ENCODE data around the gene ATP5PB.
A peak's percentile ranks its signal among the peaks of the same experiment; 100 is the strongest.

ATP5PB gene

DNA sequence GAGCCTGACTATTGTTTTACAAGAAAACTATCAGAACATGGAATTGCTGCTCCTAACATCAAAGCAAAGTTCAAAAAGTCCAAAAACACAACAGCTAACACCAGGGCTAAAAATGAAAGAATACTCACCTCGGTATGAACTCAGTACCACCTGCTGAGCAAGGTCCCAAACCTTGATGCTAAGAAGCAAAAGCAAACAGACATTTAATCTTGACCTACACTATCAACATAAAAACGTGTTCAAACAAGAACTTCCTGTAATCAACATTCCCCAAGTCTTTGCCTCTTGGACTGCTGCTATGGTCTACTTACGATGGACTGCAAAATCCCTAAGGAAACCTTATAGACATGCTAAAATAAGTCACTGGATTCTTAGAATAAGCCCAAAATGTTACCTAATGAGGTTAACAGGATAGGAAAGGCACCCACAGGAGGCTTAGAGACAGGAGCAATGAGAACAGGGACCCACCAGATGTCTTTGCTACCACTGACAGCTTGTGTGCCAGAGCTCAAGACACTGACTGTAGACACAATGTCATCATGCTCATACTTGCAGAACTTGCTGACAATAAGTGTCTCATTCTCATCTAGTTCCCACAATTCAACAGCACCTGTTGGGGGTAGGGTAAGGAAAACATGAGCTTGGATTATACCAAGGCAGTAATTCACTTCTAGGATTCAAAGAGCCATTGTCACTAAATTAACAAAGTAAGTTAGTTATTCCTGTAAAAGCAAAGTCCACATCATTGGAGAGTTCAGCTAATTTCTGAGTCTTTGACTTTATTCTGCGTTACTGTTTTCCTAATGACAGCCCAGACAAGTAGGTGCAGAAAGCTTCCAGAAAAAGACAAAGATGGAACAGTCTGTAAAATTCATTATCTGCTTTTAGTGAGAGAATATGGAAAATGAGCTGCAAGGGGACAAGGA lies 2.0 kb upstream of the ATP5PB start:
- DNase-seq (ENCODE audit: low spot score) = no peak

DNA sequence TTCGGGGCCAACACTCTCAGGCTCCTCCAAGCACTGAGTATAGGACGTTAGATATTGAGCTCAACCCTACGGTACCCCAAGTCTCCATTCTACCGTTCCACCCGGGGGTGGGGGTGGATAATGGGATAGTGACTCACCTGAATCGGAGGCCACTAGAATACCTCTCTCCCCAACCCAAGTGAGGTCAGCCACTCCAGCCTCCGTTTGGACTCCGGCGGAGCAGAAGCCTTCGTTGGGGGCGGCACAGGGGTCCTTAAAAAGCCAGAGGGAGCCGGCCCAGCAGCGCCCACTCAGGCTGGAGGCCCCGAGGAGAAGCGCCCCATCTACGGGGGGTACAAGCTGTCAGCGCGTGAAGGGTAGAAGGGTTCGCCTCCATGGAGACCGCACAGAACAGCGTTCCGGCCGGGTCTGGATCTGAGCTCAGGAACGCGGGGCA lies 764 bp upstream of the ATP5PB start:
- DNase-seq (ENCODE audit: low spot score) = no peak

GRCh38 chr1:111449703-111450017 lies 396 bp downstream of the ATP5PB start:
- DNase-seq (ENCODE audit: low spot score) = no peak

GRCh38 chr1:111450185-111450584 lies 921 bp downstream of the ATP5PB start:
- no peak for DNase-seq (ENCODE audit: low spot score)

DNA sequence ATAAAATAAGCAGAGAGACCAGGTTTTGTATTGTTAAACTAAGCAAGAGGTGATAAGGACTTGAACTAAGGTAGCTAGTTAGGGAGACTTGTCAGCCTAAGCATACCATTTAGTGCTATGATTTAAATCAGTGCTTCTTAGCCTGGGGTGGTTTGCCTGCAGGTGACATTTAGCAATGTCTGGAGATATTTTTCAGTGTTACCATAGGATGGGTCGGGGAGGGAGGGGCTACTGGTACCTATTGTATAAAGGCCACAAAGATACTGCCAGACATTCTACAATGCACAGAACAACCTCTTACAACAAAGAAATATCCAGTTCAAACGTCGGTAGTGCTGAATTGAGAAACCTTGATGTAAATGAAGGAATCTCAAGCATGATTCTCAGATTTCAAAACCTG lies 3.3 kb downstream of the ATP5PB start:
- DNase-seq (ENCODE audit: low spot score) = no peak

GRCh38 chr1:111453706-111454105 lies 4.4 kb downstream of the ATP5PB start:
- no peak for DNase-seq (ENCODE audit: low spot score)

DNA sequence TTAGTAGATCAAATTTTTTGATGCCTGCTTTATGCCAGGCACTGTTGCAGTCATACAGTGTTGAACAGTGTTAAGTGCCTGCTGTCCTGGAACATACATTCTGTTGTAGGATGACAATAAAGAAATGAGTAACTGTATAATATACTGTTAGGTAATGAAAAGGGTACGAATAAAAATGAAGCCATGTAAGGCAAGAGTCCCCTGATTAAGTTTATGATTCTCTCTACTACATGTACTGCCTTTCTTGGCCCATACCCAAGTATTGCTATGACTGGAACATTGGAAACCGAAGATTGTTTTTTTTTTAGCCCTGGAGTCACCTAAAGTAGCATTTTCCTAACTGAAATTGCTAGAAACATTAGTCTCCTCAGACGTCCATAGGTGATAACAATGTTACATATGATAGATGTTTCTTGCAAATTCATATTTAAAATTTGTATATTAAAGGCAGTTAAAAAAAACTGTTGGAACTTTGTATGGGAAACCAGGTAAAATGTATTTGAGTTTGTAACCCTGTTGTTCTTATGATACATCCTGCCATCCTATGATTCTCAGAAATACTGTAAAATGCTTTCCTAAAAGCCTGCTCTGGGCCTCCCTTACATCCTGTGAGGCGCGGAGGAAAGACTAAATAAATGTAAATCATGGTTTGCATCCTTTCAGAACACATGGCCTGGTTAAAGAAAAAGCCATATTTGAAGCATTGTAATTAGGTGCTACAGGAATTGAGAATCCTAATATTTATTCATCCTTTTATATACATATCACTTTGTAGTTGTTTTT lies 5.8 kb downstream of the ATP5PB start:
- no peak for DNase-seq (ENCODE audit: low spot score)

DNA sequence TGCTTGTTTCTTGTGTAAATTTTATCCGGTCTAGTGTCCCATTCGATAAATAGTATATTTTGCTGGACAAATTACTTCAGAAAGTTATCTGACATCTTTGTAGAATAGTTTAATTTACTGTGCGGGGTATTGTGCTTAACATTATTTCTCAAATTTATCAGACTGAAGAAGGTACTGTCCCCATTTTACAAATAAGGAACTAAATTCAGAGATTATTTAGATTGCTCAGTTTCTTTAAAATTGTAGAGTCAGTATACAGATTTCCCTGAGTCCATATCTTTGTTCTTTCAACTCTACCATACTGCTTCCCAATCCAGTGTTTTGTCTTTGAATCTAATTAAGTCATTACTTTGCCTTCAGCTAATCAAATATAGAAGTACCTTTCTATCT lies 6.4 kb downstream of the ATP5PB start:
- DNase-seq (ENCODE audit: low spot score) = no peak

DNA sequence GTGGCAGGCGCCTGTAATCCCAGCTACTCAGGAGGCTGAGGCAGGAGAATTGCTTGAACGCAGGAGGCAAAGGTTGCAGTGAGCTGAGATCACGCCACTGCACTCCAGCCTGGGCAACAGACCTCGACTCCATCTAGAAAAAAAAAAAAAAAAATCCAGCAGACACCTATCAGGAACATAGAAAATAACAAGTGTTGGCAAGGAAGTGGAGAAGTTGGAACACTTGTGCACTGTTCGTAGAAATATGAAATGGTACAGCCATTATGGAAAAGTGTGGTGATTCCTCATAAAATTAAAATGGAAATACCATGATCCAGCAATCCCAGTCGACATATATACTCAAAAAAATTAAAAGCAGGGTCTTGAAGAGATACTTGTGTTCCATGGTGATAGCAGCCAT lies 12.5 kb downstream of the ATP5PB start:
- DNase-seq (ENCODE audit: low spot score) = no peak

DNA sequence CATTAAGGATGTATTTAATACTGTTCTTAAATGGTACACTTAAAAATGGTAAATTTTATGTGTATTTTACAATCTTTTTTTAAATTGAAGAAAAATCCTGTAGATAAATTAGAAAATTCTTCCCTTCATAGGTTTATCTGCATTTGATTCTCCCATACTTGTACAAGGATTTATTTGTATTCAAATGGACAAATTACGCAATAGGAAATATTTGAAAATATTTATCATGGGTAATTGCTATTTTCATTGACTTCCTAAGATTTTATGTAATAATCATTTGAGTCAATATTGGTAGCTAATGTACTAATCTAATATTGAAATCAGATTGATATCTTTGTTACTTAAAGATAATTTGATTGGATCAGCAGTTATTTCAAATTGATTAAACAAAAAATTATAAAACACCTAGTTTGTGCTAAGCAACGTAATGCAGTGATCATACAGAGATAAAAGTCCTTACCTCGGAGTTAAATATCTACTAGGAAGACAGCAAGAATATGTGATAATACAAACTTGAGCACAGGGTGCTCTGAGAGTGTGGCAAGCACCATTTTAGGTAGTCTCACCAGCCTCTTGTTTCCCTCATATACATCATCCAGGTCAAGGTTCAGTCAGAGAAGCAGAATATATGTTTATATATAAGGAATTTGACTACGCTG lies 13.2 kb downstream of the ATP5PB start:
- DNase-seq (ENCODE audit: low spot score) = no peak

- no peak for DNase-seq (ENCODE audit: low spot score)
Measured at GRCh38 chr1:111463029-111463683, 13.9 kb downstream of the ATP5PB start.

DNA sequence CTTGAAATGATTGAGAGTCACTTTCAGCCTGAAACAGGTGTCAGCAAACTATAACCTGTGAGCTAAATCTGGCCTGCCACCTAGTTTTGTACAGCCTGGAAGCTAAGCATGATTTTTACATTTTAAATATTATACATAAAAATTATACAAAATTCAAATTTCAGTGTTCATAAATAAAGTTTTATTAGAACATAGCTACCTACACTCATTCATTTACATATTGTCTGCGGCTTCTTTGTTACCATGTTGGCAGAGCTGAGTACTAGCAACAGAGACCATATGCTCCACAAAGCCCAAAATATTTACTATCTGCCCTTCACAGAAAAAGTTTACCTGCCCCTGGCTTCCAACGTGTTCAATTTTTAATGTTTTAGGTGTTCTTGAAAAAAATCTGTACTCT lies 16.5 kb downstream of the ATP5PB start:
- no peak for DNase-seq (ENCODE audit: low spot score)

DNA sequence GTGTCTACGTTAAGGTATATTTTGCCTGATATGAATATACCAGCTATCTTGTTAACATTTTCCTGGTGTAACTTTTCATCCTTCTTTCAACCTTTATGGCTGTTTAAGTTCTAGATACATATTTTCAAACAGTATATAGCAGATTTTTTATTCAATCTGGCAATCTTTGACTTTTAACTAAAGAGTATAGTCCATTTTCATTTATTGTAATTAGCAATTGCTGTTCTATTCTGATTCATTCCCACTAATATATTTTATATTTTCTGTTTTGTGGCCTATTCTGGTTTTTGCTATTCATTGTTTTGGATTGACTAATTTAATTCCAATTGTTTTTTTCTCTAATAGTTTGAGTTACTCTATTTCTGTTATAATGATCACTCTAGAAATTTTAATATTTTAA lies 17.2 kb downstream of the ATP5PB start:
- DNase-seq (ENCODE audit: low spot score) = no peak

DNA sequence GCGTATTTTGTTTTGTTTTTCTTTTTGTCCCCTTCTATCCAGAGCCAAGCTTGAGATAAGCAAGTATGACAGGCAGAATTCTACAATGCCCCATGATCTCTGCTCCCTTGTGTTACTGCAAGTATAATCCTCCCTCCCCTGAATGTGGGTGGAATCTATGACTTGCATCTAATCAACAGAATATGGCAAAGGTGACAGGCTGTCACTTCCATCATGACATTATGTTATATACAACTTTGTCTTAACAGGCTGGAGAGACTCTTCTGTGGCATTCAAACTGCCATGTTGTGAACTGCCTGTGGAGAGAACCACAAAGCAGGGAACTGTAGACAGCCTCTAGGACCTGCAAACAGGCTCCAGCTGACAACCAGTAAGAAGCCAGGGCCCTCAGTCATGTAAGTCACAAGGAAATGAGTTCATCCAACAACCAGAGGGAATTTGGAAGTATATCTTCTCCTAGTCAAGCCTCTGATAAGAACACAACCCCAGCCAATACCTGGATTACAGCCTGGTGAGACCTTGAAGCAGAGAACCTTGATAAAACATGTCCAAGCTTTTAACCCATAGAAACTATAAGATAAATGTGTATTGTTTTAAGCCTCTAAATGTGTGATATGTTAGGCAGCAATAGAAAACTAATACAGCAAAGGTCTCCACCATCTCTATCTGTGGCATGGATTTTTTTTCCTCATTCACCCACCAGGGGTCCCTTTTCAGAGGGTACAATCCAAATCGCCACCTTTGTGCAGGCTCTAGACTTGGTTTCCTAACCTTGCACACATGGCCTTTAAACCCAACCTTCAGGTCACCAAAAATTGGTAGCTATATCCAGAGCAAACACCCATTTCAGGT lies 18.8 kb downstream of the ATP5PB start:
- no peak for DNase-seq (ENCODE audit: low spot score)

- no peak for DNase-seq (ENCODE audit: low spot score)
Measured at GRCh38 chr1:111468717-111469100, 19.4 kb downstream of the ATP5PB start.

DNA sequence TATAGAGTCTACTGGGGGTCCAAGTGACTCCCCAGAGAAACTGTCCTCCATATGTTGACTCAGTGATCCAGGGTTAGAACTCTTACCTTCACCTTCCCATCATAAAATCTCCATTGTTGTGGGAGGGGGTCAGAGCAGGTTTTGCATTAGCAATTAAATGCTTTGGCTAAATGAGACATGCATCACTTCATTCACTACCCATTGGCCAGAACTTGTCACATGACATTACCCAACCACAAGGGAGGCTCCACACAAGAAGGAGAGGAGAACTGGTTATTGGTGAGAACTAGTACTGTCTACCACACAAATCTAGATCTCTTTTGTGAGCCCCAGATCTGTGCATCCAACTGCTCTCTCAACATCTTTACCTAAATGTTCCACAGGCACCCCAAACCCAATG lies 20.3 kb downstream of the ATP5PB start:
- no peak for DNase-seq (ENCODE audit: low spot score)

DNA sequence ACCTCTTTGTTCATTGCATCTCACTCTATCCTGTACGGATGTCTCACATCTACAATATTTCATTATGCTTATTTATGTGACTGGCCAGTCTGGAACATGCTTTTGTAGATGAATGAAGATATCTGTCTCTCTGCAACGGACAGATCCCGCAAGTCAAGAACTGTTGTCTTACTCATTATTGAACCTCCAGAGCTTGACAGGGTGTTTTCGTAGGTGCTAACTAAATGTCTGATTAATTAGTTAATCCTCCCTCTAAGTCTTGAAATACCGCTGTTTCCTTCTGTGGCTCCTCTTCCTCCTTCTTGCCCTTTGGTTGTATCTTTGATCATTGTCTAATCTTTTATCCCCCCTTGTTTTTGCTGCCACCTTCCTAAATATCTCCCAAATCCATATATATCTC lies 21.3 kb downstream of the ATP5PB start:
- no peak for DNase-seq (ENCODE audit: low spot score)

DNA sequence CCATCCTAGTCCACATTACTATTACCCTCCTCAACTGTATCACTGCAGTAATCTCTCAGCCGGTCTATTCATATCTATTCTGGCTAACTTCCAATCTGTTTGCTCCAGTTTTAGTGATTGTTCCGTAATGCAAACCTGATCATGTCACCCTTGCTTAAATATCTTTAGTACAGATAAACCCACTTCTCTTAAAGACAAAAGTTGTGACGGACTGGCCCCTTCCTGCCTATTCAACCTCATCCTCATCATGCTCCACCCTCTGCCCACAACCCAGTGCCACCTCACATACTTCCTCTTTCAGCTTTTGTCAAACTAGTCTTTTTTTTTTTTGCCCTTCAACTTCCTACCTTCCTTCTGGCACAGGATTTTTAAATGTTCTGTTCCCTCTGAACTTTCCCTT lies 21.7 kb downstream of the ATP5PB start:
- peak; percentile 84 for DNase-seq (ENCODE audit: low spot score)

DNA sequence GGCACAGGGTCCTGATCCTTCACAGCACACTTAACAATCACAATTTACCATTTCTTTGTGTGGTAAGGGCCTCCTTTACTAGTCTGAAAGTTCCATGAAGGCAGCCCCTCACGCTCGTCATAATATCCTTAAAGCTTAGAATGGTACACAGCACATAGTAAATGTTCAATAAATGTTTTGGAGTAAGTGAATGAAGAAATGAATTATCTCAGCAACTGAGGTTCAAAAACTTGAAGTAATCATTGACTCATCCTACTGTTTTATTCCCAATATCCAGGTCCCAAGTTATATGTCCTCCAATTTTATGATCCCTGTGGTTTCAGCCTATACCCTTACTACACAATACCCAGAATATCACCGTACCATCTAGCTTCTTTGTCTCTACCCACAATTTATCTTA lies 22.3 kb downstream of the ATP5PB start:
- no peak for DNase-seq (ENCODE audit: low spot score)

- no peak for DNase-seq (ENCODE audit: low spot score)
Measured at GRCh38 chr1:111474106-111474505, 24.8 kb downstream of the ATP5PB start.

- no peak for DNase-seq (ENCODE audit: low spot score)
Measured at GRCh38 chr1:111474521-111474920, 25.3 kb downstream of the ATP5PB start.
